Measurements from ENCODE around the gene CCDC120. TPM values are rescaled to one million over a fixed set of nuclear protein-coding genes. Genes with fewer than 3 reads are reported as not detected.

The CCDC120 gene
- total RNA-seq, 1 experiment from 2014 or later: 14.5 TPM

GRCh38 chrX:49089553-49089952 lies 30.8 kb downstream of the CCDC120 start:
- DNase-seq: no peak
- Histone ChIP-seq H3K9me3 (ENCODE audit: control insufficient read depth, low read depth, low read length) (no peaks in the 10 kb centered on the region), H3K27ac (ENCODE audit: insufficient read length, low read depth, low read length) (no peak overlapping the region), H3K4me2 (ENCODE audit: insufficient read depth, insufficient read length, low read length) (no peak overlapping the region), H4K91ac (ENCODE audit: insufficient read length, low read depth, low read length) (no peak overlapping the region), H4K5ac (ENCODE audit: insufficient read length, low read depth, low read length) (no peak overlapping the region), H3K14ac (ENCODE audit: insufficient read depth, low read length) (no peak overlapping the region), H4K20me1 (ENCODE audit: control insufficient read depth, insufficient read depth, insufficient read length) (no peaks in the 10 kb centered on the region), H3K18ac (ENCODE audit: insufficient read length, low read depth, low read length) (no peak overlapping the region), H3K27me3 (ENCODE audit: insufficient read depth, low read length) (no peaks in the 10 kb centered on the region), H3K56ac (ENCODE audit: insufficient read length, low read depth, low read length) (no peak overlapping the region), H2AFZ (ENCODE audit: low read length) (no peak overlapping the region), H2BK20ac (ENCODE audit: low read depth, low read length, poor library complexity, severe bottlenecking) (no peak overlapping the region), H3K79me1 (ENCODE audit: insufficient read depth, low read depth, low read length, poor library complexity, severe bottlenecking) (no peaks in the 10 kb centered on the region), H3K4ac (ENCODE audit: low read depth, low read length) (no peak overlapping the region), H2BK5ac (ENCODE audit: insufficient read length, low read length) (no peak overlapping the region), H2BK12ac (ENCODE audit: insufficient read length, low read depth, low read length) (no peak overlapping the region), H2BK15ac (ENCODE audit: low read depth, low read length) (no peak overlapping the region), H3T11ph (ENCODE audit: low read length) (no peak overlapping the region), H2BK120ac (ENCODE audit: low read depth, low read length, poor library complexity, severe bottlenecking) (no peak overlapping the region), H3K23ac (ENCODE audit: insufficient read length, low read depth, low read length) (no peak overlapping the region), H2AK5ac (ENCODE audit: insufficient read length, low read length) (no peak overlapping the region), H3K4me1 (ENCODE audit: insufficient read depth, low read length) (no peaks in the 10 kb centered on the region), H3K9ac (ENCODE audit: extremely low read depth, insufficient read length, low read length) (no peak overlapping the region), H3K79me2 (ENCODE audit: insufficient read depth, low read length) (no peaks in the 10 kb centered on the region), H4K8ac (replicated peaks; ENCODE audit: insufficient read length, low read depth, low read length) (no peak overlapping the region), H3K23me2 (ENCODE audit: insufficient read length, low read depth, low read length, poor library complexity, severe bottlenecking) (no peaks in the 10 kb centered on the region)
- Mint-ChIP-seq H3K9me3 (peaks cover 50 to 70% of the 10 kb centered on the region in 2 experiments), H3K4me1 (no peaks in the 10 kb centered on the region), H3K4me3 (no peak overlapping the region), H3K27me3 (ENCODE audit: low read depth) (no peaks in the 10 kb centered on the region), H3K27ac (no peak overlapping the region), H3K36me3 (ENCODE audit: insufficient read depth in 1 of 3, low read depth in 3 of 3) (no peaks in the 10 kb centered on the region; a peak in 1 of 7 replicates)
- no peak for TF ChIP-seq CTCF (conservative IDR thresholded peaks at IDR 0.05)
- WGBS (ENCODE audit: extremely low coverage, insufficient read length, low lambda C conversion rate): no CpG with 5 or more reads among the region's 4 CpGs

All from H9 (cell line).